ENCODE measurements around the gene BAD.

Gene BAD

DNA sequence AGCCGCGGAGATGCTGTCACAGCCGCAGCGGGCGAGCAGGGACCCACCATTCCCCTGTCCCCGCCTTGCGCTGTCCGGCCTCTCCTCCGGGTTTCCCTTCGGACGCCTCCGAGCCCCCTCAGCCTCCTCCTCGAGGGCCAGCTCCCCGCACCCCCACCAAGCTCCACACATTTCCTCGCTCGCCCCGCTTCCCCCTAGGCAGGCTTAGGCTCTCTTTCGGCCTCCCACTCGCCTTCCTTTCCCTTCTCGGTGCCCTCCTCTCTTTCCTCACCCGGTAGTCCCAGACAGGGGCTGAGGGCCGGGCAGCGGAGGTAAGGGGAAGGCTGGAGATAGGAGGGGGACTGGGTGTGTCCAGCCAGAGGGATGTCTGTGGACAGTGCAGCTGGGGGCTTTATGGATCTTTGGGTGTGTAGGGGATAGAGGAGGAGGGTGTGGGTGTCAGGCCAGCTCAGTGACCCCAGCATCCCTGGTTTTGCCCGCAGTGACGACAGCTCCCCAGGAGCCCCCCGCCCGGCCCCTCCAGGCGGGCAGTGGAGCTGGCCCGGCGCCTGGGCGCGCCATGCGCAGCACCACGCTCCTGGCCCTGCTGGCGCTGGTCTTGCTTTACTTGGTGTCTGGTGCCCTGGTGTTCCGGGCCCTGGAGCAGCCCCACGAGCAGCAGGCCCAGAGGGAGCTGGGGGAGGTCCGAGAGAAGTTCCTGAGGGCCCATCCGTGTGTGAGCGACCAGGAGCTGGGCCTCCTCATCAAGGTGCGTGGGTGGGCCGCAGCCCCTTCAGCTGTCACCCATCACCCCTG, 8.2 kb upstream of the BAD start:
- peaks cover 3% of the 10 kb centered on the region for H3K4me1 ChIP-seq (ENCODE audit: control insufficient read depth, insufficient read depth, low read length, poor library complexity, severe bottlenecking)
- 42 to 51% methylated on average over 33 to 35 of the region's 42 CpGs for WGBS, 2 experiments (ENCODE audit: insufficient coverage in 2 of 2)
- H3K4me3 ChIP-seq (ENCODE audit: extremely low read depth, insufficient read depth, low read length, poor library complexity, severe bottlenecking), result peak overlapping the region; percentile 11

DNA sequence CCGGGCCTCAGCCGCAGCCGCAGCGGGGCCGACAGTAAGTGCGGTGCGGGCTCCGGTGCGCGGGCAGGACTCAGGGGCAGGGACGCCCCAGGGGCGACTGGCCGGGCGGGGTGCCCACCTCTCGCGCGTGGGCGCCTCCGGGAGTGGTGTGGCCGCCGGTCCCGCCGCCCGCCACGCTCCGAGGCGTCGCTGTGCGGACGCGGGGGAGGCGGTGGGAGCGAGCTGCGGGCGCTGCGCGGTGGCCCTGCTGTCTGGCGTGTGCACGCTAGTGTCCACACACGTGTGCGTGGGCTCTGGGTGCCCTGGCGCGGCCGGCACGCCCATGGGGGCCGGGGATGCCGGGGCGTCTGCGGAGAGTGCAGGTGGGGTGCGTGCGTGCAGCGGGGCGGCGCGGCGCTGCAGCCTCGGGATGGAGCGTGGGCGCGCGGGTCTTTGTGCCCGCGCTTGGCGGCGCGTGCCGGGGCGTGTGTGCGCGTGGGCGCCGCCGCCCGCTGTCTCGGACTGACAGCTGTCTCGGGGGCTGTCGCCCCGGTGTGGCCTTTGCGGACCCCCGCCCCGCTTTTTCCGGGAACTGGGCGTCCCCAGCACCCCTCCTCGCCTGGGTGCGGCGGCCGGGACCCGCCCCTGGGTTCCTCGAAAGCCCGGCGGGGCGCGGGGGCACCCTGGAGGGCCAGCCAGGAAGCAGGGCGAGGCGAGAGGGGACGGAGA, 7.4 kb upstream of the BAD start:
- H3K4me1 ChIP-seq (ENCODE audit: control insufficient read depth, insufficient read depth, low read length, poor library complexity, severe bottlenecking), result no peaks in the 10 kb centered on the region
- no peaks in the 10 kb centered on the region for H3K9me3 ChIP-seq (ENCODE audit: control insufficient read depth, low read length)
- no peaks in the 10 kb centered on the region for H3K36me3 ChIP-seq (ENCODE audit: control insufficient read depth, insufficient read depth, low read length)
- H3K4me3 ChIP-seq (ENCODE audit: extremely low read depth, insufficient read depth, low read length, poor library complexity, severe bottlenecking), result peak overlapping the region; percentile 11
- 1 to 2% methylated on average over 87 to 91 of the region's 96 CpGs for WGBS, 2 experiments (ENCODE audit: insufficient coverage in 2 of 2)
- no peak overlapping the region for H3K27ac ChIP-seq (ENCODE audit: low read depth, low read length, severe bottlenecking)

More for the DNA sequence above, 8.2 kb upstream of the BAD start:
- Histone ChIP-seq H3K27ac (ENCODE audit: low read depth, low read length, severe bottlenecking) (no peak overlapping the region), H3K36me3 (ENCODE audit: control insufficient read depth, insufficient read depth, low read length) (no peaks in the 10 kb centered on the region), H3K9me3 (ENCODE audit: control insufficient read depth, low read length) (no peaks in the 10 kb centered on the region)

DNA sequence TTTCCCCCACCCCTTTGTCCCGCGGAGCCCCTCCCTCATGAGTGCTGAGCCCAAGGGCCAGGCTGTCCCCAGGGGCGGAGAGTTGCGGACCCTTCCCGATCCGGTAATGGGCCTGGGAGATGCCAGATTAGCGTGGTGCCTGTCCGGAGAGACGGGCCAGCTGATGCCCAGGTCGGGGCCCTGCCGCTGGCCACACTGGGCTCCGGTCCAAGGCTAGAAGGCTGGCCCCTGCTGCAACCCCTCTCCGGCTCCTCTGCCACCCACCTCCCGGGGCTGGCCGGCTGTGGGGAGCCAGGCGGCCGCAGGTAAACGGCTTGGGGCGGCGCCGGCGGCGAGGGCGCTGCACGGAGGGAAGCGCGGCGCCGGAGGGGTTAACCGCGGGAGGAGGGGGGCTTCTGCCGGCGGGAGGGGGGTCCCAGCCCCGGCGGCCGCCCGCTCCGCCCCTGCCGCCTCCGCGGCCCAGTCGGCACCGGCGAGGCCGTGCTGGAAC, 6.8 kb upstream of the BAD start, which contains the start of gene KCNK4:
KCNK4 (plus strand) TSS at position 41 of the 490 bp plus-strand sequence. CDS start 1,717 bp downstream, outside the sequence.
- no peak within 1 kb of the TSS for H3K27ac ChIP-seq (ENCODE audit: low read depth, low read length, severe bottlenecking)
- 2% methylated on average over 27 to 35 of the region's 45 CpGs for WGBS, 2 experiments (ENCODE audit: insufficient coverage in 2 of 2)
- no peaks in the 10 kb centered on the region for H3K36me3 ChIP-seq (ENCODE audit: control insufficient read depth, insufficient read depth, low read length)
- no peaks in the 10 kb centered on the region for H3K4me1 ChIP-seq (ENCODE audit: control insufficient read depth, insufficient read depth, low read length, poor library complexity, severe bottlenecking)
- H3K4me3 ChIP-seq (ENCODE audit: extremely low read depth, insufficient read depth, low read length, poor library complexity, severe bottlenecking), result peak within 1 kb of the TSS; percentile 11
- no peaks in the 10 kb centered on the region for H3K9me3 ChIP-seq (ENCODE audit: control insufficient read depth, low read length)

DNA sequence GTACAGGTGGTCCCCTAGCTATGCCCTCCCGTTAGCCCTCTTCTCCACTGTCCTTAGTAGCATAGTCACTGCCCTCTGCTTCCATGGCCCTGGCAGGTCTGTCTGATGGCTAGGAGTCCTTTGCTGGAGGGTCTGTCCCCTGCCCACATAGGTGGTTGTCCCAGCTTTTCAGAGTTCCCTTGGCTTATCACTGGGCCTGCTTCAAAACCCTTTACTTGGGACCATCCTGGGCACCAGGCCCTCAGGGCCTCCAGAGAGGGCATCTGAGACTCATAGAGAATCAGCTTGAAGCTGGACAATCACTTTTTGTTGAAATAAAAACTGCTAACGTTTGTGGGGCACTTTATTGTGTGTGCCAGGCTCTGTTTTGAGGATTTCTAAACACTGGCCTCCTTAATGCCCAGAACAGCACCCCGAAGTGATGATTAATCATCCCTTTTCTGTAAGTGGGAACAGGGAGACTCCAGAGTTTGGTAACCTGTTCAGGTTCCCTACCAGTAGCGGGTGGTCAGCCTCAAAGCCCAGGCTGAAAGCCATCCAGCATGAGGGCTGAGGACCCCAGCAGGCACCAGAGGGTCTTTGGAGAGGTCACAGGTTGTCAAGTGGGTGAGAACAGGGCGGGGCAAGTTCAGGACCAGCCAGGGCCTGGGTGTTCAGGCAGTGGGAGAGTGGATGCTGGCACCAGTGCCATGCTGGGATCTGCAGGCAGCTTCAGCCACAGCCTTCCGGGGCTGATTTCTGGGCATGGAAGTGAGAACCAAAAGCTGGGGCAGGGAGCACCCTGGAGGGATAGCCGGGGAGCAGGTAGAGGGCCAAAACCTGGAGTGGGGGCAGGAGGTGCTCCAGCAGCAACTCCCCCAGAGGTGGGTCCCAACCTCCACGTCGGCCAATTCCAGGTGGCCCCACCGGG, 6.1 kb upstream of the BAD start:
- Histone ChIP-seq H3K4me1 (ENCODE audit: control insufficient read depth, insufficient read depth, low read length, poor library complexity, severe bottlenecking) (no peaks in the 10 kb centered on the region), H3K27ac (ENCODE audit: low read depth, low read length, severe bottlenecking) (no peak overlapping the region), H3K4me3 (ENCODE audit: extremely low read depth, insufficient read depth, low read length, poor library complexity, severe bottlenecking) (no peak overlapping the region), H3K36me3 (ENCODE audit: control insufficient read depth, insufficient read depth, low read length) (no peaks in the 10 kb centered on the region), H3K9me3 (ENCODE audit: control insufficient read depth, low read length) (no peaks in the 10 kb centered on the region)
- WGBS, 2 experiments (ENCODE audit: insufficient coverage in 2 of 2), result 52 to 67% methylated on average over 8 of the region's 10 CpGs

DNA sequence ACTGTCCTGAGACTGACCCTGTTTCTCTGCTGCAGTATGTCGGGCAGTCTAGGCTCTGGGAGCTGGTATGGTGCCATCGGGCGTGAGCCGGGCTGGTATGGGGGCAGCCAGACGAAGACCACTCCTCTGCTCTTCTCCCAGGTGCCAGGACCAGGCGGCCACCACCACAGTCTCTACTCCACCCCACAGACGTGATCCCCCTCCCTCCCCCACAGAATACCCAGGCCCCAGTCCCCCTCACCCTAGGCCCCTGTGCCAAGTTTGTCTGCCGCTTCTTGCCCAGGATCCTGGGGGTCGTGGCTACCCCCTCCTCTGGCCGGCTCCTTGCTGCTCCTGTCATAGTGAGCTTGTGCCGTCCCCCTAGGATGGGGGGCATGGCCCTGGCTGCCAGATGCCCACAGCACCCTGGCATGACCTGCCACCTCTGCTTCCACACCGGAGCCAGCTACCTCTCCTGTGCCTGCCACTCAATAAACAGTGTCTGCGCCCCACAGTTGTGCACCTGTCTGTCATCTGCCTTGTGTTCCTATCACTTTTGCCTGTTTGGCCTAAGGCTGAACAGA, 4.6 kb upstream of the BAD start:
- Histone ChIP-seq H3K4me1 (ENCODE audit: control insufficient read depth, insufficient read depth, low read length, poor library complexity, severe bottlenecking) (peaks cover under 1% of the 10 kb centered on the region), H3K4me3 (ENCODE audit: extremely low read depth, insufficient read depth, low read length, poor library complexity, severe bottlenecking) (no peak overlapping the region), H3K36me3 (ENCODE audit: control insufficient read depth, insufficient read depth, low read length) (no peaks in the 10 kb centered on the region), H3K27ac (ENCODE audit: low read depth, low read length, severe bottlenecking) (no peak overlapping the region), H3K9me3 (ENCODE audit: control insufficient read depth, low read length) (no peaks in the 10 kb centered on the region)
- WGBS, 2 experiments (ENCODE audit: insufficient coverage in 2 of 2), result 91 to 95% methylated on average over 7 to 11 of the region's 13 CpGs

DNA sequence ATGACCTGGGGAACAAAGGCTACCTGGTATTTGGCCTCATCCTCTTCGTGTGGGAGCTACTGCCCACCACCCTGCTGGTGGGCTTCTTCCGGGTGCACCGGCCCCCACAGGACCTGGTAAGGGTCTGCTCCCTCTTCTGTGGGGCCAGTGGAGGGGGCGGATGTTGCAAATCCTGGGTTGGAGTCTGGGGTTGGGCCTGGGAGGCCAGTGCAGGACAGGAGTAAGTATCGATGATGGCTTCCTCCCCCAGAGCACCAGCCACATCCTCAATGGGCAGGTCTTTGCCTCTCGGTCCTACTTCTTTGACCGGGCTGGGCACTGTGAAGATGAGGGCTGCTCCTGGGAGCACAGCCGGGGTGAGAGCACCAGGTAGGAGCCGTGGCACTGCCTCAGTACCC, 3.9 kb upstream of the BAD start:
- Histone ChIP-seq H3K4me3 (ENCODE audit: extremely low read depth, insufficient read depth, low read length, poor library complexity, severe bottlenecking) (no peak overlapping the region), H3K4me1 (ENCODE audit: control insufficient read depth, insufficient read depth, low read length, poor library complexity, severe bottlenecking) (peaks cover 8% of the 10 kb centered on the region), H3K36me3 (ENCODE audit: control insufficient read depth, insufficient read depth, low read length) (no peaks in the 10 kb centered on the region), H3K9me3 (ENCODE audit: control insufficient read depth, low read length) (no peaks in the 10 kb centered on the region), H3K27ac (ENCODE audit: low read depth, low read length, severe bottlenecking) (no peak overlapping the region)
- 93 to 94% methylated on average over 7 to 8 of the region's 9 CpGs for WGBS, 2 experiments (ENCODE audit: insufficient coverage in 2 of 2)

DNA sequence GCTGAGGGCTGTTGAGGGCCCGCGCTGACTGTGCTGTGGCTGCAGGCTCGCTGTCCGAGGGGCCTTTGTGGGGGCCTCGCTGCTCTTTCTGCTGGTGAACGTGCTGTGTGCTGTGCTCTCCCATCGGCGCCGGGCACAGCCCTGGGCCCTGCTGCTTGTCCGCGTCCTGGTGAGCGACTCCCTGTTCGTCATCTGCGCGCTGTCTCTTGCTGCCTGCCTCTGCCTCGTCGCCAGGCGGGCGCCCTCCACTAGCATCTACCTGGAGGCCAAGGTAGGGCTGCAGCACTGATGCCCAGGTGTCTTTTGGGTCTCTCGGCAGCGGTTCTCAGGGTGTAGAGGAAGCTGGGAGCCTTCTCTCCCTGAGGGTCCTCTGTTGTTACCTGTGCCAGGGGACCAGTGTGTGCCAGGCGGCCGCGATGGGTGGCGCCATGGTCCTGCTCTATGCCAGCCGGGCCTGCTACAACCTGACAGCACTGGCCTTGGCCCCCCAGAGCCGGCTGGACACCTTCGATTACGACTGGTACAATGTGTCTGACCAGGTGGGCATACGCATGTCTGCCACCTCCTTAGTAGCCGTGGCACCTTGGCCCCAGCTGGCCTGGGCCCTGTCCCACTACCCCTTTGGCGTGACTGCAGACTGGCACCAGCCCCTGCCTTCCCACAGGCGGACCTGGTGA, 3.3 kb upstream of the BAD start:
- Histone ChIP-seq H3K4me1 (ENCODE audit: control insufficient read depth, insufficient read depth, low read length, poor library complexity, severe bottlenecking) (peaks cover 8% of the 10 kb centered on the region), H3K36me3 (ENCODE audit: control insufficient read depth, insufficient read depth, low read length) (peaks cover 4% of the 10 kb centered on the region), H3K4me3 (ENCODE audit: extremely low read depth, insufficient read depth, low read length, poor library complexity, severe bottlenecking) (no peak overlapping the region), H3K27ac (ENCODE audit: low read depth, low read length, severe bottlenecking) (no peak overlapping the region), H3K9me3 (ENCODE audit: control insufficient read depth, low read length) (no peaks in the 10 kb centered on the region)
- 94 to 95% methylated on average over 30 to 33 of the region's 33 CpGs for WGBS, 2 experiments (ENCODE audit: insufficient coverage in 2 of 2)

DNA sequence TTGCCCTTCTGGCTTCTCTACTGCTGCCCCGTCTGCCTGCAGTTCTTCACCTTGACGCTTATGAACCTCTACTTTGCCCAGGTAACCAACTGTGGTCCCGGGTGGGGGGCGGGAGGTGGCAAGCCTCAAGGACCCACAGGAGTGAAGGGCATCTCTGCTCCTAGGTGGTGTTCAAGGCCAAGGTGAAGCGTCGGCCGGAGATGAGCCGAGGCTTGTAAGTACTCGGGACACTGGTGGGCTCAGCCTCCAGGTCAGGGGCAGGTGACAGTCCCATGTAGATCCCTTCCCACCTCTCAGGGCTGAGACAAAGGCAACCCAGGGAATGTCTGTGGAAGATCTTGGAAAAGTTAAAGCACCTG, 2.3 kb upstream of the BAD start:
- Histone ChIP-seq H3K27ac (ENCODE audit: low read depth, low read length, severe bottlenecking) (no peak overlapping the region), H3K4me3 (ENCODE audit: extremely low read depth, insufficient read depth, low read length, poor library complexity, severe bottlenecking) (no peak overlapping the region)
- 88 to 93% methylated on average over 8 to 9 of the region's 9 CpGs for WGBS, 2 experiments (ENCODE audit: insufficient coverage in 2 of 2)

DNA sequence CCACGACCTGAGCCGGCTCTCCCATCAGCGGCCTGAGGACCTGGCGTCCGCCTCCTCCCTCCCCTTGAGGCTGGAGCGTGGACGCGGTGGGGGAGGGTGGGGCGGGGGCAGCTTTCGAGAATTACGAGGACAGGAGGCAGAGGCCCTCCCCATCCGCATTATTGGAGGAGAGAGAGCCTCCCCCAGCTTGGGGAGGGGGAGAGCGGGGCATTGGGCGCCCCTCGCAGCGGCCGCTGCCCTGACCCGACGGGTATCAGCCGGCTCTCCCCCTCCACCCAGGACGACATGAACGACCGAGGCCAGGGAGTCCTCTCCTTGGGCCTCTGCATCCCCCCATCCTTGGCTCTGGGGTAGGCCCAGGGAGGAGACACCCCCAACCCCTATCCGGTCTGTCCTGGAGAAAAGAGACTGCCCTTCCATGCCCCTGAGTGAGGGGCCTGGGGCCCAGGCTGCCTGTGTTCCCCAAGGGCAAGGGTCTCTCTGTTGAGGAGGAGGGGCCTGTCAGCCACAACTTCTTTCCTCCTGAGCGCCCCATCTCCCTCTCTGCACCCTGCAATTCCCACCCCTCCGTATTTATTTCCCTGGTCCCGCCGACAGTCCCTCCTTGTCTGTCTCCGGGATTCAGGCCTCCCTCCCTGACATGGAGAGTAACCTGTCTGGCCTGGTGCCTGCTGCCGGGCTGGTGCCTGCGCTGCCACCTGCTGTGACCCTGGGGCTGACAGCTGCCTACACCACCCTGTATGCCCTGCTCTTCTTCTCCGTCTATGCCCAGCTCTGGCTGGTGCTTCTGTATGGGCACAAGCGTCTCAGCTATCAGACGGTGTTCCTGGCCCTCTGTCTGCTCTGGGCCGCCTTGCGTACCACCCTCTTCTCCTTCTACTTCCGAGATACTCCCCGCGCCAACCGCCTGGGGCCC, 1.7 kb upstream of the BAD start:
- H3K36me3 ChIP-seq (ENCODE audit: control insufficient read depth, insufficient read depth, low read length), result peaks cover 11% of the 10 kb centered on the region
- H3K4me1 ChIP-seq (ENCODE audit: control insufficient read depth, insufficient read depth, low read length, poor library complexity, severe bottlenecking), result peaks cover 8% of the 10 kb centered on the region
- no peak overlapping the region for H3K27ac ChIP-seq (ENCODE audit: low read depth, low read length, severe bottlenecking)
- no peaks in the 10 kb centered on the region for H3K9me3 ChIP-seq (ENCODE audit: control insufficient read depth, low read length)
- 55 to 81% methylated on average over 16 of the region's 40 CpGs for WGBS, 2 experiments (ENCODE audit: insufficient coverage in 2 of 2)
- peak overlapping the region; percentile 66 for H3K4me3 ChIP-seq (ENCODE audit: extremely low read depth, insufficient read depth, low read length, poor library complexity, severe bottlenecking)

More for the DNA sequence above, 2.3 kb upstream of the BAD start:
- Histone ChIP-seq H3K4me1 (ENCODE audit: control insufficient read depth, insufficient read depth, low read length, poor library complexity, severe bottlenecking) (peaks cover 8% of the 10 kb centered on the region), H3K9me3 (ENCODE audit: control insufficient read depth, low read length) (no peaks in the 10 kb centered on the region), H3K36me3 (ENCODE audit: control insufficient read depth, insufficient read depth, low read length) (peaks cover 11% of the 10 kb centered on the region)

Measured in mesodermal cell (in vitro differentiated cells).